Stimulated activated CD4-positive, alpha-beta T cell treated with anti-CD3 and anti-CD28 coated beads, Interleukin-4, amount 100 ng/mL, for 4 hours (primary cell): ENCODE data around the gene CYB561D1.
"Not testable (repeated sequence)": the region's sequence is repeated elsewhere in the genome, so short reads cannot be mapped to it uniquely, and the experiment has no call there.

Experiments used
- DNase-seq, 2 experiments: peaks; one replicate each; pipeline ENCODE4 v3.0.0-alpha.2; 2020

CYB561D1 gene

GRCh38 chr1:109493805-109494539 is at the start of gene CYB561D1:
CYB561D1 (plus strand) TSS chr1:109494094; CDS start chr1:109494140, 46 bp downstream.
- peak; percentile 85 to 89 for DNase-seq

- no peak for DNase-seq
Measured at GRCh38 chr1:109444346-109444745, 49.5 kb upstream of the CYB561D1 start.

- DNase-seq: not testable (repeated sequence)
Measured at GRCh38 chr1:109445949-109446695, 47.8 kb upstream of the CYB561D1 start.

- DNase-seq: no peak
Measured at GRCh38 chr1:109447524-109447923, 46.4 kb upstream of the CYB561D1 start.

- no peak for DNase-seq
Measured at GRCh38 chr1:109454497-109455133, 39.3 kb upstream of the CYB561D1 start.

- no peak for DNase-seq
Measured at GRCh38 chr1:109457819-109458218, 36.1 kb upstream of the CYB561D1 start.

GRCh38 chr1:109466125-109466451 is 27.8 kb upstream of the CYB561D1 start:
- DNase-seq: no peak

GRCh38 chr1:109466452-109467300 is 27.2 kb upstream of the CYB561D1 start, which contains the start of gene SYPL2:
SYPL2 (plus strand) TSS chr1:109466546; CDS start chr1:109466844, 298 bp downstream.
- DNase-seq: peak in 1 of 2 experiments; percentile 34

- no peak for DNase-seq
Measured at GRCh38 chr1:109467301-109467777, 26.6 kb upstream of the CYB561D1 start.

- no peak for DNase-seq
Measured at GRCh38 chr1:109468061-109468460, 25.8 kb upstream of the CYB561D1 start.

- no peak for DNase-seq
Measured at GRCh38 chr1:109468903-109469302, 25.0 kb upstream of the CYB561D1 start.

GRCh38 chr1:109470245-109470644 is 23.6 kb upstream of the CYB561D1 start:
- DNase-seq: no peak

GRCh38 chr1:109472779-109473178 is 21.1 kb upstream of the CYB561D1 start:
- no peak for DNase-seq

GRCh38 chr1:109473284-109474057 is 20.4 kb upstream of the CYB561D1 start:
- DNase-seq: not testable (repeated sequence)

GRCh38 chr1:109474697-109475096 is 19.2 kb upstream of the CYB561D1 start:
- DNase-seq: no peak

GRCh38 chr1:109475261-109475660 is 18.6 kb upstream of the CYB561D1 start:
- no peak for DNase-seq

- DNase-seq: no peak
Measured at GRCh38 chr1:109476825-109477224, 17.1 kb upstream of the CYB561D1 start.

GRCh38 chr1:109477821-109478220 is 16.1 kb upstream of the CYB561D1 start:
- no peak for DNase-seq

- DNase-seq: peak in 1 of 2 experiments; percentile 17
Measured at GRCh38 chr1:109478806-109479205, 15.1 kb upstream of the CYB561D1 start.

- no peak for DNase-seq
Measured at GRCh38 chr1:109479311-109479710, 14.6 kb upstream of the CYB561D1 start.

- DNase-seq: no peak
Measured at GRCh38 chr1:109479901-109480300, 14.0 kb upstream of the CYB561D1 start.

GRCh38 chr1:109481646-109482045 is 12.2 kb upstream of the CYB561D1 start:
- DNase-seq: no peak
